ENCODE results near the gene WDR64.

Gene WDR64

GRCh38 chr1:241622669-241623068 lies 29.4 kb upstream of the WDR64 start:
- TF ChIP-seq CTCF (IDR thresholded peaks at IDR 0.05): no peak

DNA sequence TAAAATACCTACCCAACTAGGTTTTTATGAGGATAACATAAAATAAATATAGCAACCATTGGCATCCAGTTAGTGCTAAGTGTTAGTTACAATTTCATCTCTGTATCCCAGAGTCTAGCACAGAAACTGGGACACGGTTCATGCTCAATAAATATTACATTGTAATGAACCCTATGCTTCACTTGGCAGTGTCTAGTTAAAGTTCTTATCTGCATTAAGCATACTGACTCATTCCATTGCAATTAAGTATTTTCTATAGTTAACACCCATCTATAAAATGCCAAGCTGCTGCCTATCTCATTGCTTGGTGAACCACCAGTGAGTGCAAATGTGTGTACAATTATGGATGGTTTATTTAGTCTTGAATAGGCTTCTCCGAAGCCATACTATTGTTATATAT lies 27.1 kb upstream of the WDR64 start:
- TF ChIP-seq CTCF (IDR thresholded peaks at IDR 0.05): no peak

GRCh38 chr1:241627453-241628259 lies 24.4 kb upstream of the WDR64 start:
- TF ChIP-seq CTCF (IDR thresholded peaks at IDR 0.05): peak; percentile 77

- no peak for TF ChIP-seq CTCF (IDR thresholded peaks at IDR 0.05)
These were observed 22.1 kb upstream of the WDR64 start for GRCh38 chr1:241630005-241630404.

DNA sequence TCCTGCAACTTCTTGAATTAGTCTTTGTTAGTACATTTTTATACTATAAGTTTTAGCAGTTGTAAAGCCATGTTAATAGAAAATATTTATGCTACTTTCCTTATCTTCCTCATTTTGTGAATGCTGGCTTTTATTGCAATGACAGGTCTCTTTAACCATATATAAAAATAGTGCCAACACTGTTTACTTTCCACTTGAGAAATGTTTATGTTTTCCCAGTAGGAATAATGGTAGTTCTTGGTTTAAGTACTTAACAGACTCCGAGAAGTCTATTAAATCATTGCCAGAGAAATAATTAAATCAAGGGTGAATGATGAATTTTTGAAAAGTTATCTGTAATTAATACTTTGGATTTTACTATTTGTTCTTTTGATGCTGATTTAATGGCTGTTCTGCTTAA lies 21.6 kb upstream of the WDR64 start:
- TF ChIP-seq CTCF (IDR thresholded peaks at IDR 0.05): no peak

DNA sequence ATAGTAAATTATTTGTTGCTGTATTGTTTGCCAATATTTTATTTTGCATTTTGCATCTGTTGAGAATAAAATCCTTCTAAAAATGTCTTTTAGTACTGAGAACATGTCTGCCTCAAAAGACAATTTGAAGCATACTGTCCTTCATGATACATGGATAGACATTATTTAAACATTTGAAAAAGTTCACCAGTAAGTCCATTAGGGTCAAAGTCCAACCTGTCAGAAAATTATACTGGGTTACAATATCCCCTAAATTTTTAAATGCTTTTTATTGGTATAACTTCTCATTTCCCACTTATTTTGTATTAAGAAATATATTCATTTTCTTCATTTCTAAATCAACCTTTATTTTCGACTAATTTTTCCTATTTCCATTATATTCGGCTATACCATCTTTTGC lies 21.2 kb upstream of the WDR64 start:
- TF ChIP-seq CTCF (IDR thresholded peaks at IDR 0.05): no peak

GRCh38 chr1:241631674-241632073 lies 20.4 kb upstream of the WDR64 start:
- no peak for TF ChIP-seq CTCF (IDR thresholded peaks at IDR 0.05)

DNA sequence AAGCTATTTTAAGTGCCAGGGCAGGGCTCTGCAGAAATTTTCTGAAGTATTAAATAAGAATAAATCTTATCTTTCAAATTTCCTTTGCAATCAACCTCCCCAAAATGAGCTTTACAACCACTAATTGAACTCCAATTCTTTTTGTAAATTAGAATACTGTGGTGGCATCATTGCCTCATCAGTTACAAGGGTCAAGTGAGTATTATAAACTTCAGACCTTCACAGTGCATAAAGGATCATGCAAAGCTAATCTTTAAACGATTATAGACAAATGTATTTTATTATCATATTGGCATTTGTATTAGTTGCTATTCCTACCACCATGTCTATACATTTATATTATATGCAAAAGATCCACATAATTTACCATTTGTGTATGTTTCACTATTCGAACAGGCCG lies 19.1 kb upstream of the WDR64 start:
- no peak for TF ChIP-seq CTCF (IDR thresholded peaks at IDR 0.05)
